Measurements from ENCODE around the gene ABCB8.

GRCh38 chr7:151091003-151091402, 62.8 kb downstream of the ABCB8 start:
- TF ChIP-seq EZH2 (IDR thresholded peaks at IDR 0.05; ENCODE audit: insufficient read depth, poor library complexity, severe bottlenecking): no peak
- no peak for TF ChIP-seq EZH2phosphoT487 (IDR thresholded peaks at IDR 0.05; ENCODE audit: insufficient read depth, low read depth)
